Panc1 (cell line): Measurements from ENCODE around the gene CNMD. TPM values are rescaled to one million over a fixed set of nuclear protein-coding genes. Genes with fewer than 3 reads are reported as not detected.

Experiments used
- ATAC-seq: fragments of 200-7000 bp; cut with Tn5 transposase; 2 replicates; pipeline ENCODE4 v1.9.1; 2020; ENCODE audit warnings: mild to moderate bottlenecking, moderate library complexity
- BruUV-seq: library from RNA; stranded (reverse); fragments of 400-500 nt; replicated peaks from 2 replicates; lab custom pipeline; 2021; lab: Mats Ljungman, UMichigan
- CTCF ChIA-PET: fragments of 300-600 bp; sonication (Branson Sonifier 250); formaldehyde crosslinking; loops from one replicate; lab custom pipeline; 2022; ENCODE audit warnings: antibody characterized with exemption; lab: Charles Lee
- POLR2A ChIA-PET: fragments of 300-600 bp; sonication (Branson Sonifier 250); formaldehyde crosslinking; loops from one replicate; lab custom pipeline; 2022; ENCODE audit warnings: antibody characterized with exemption; lab: Charles Lee
- DNase-seq: peaks from one replicate; pipeline ENCODE4 v3.0.0-alpha.2; 2010; ENCODE audit warnings: low read depth, low spot score
- H3K27ac ChIP-seq: 2 replicates; pipeline ENCODE4 v1.5.1; 2011; ENCODE audit warnings: mild to moderate bottlenecking, low read length, inconsistent platforms
- H3K27me3 ChIP-seq: fragments of 200-500 bp; sonication (Bioruptor generic); 2 replicates; pipeline ENCODE4 v1.6.0; 2014; ENCODE audit warnings: low read length, inconsistent platforms; ENCODE audit not compliant: control insufficient read depth, insufficient read depth
- H3K36me3 ChIP-seq: fragments of 200-500 bp; sonication (Bioruptor generic); 2 replicates; pipeline ENCODE4 v1.5.1; 2014; ENCODE audit warnings: inconsistent platforms, mild to moderate bottlenecking, low read length, moderate library complexity; ENCODE audit not compliant: control insufficient read depth, insufficient read depth
- H3K4me1 ChIP-seq: 2 replicates; pipeline ENCODE4 v1.5.1; 2011; ENCODE audit warnings: inconsistent platforms, mild to moderate bottlenecking, low read length, moderate library complexity; ENCODE audit not compliant: control insufficient read depth, insufficient read depth
- H3K4me3 ChIP-seq, 2 experiments: 2 replicates each; pipeline ENCODE4 v1.5.1; 2011 to 2012; ENCODE audit warnings: low read depth in 2 of 2, low read length in 2 of 2, mild to moderate bottlenecking in 2 of 2, inconsistent platforms in 1 of 2, moderate library complexity in 1 of 2
- H3K9me3 ChIP-seq: fragments of 200-500 bp; sonication (Bioruptor generic); 2 replicates; pipeline ENCODE4 v1.5.1; 2014; ENCODE audit warnings: low read depth, mild to moderate bottlenecking, inconsistent platforms, low read length, moderate library complexity; ENCODE audit not compliant: control insufficient read depth, insufficient read depth
- POLR2AphosphoS5 ChIP-seq: IDR thresholded peaks from 2 replicates; pipeline ENCODE4 v1.6.1; 2012; ENCODE audit warnings: mild to moderate bottlenecking, low read depth, low read length, moderate library complexity
- SIN3A ChIP-seq: IDR thresholded peaks from 2 replicates; pipeline ENCODE4 v1.6.1; 2012; ENCODE audit warnings: low read depth, mild to moderate bottlenecking, low read length, moderate library complexity, borderline replicate concordance; ENCODE audit not compliant: insufficient read depth
- TCF7L2 ChIP-seq: IDR thresholded peaks from 2 replicates; pipeline ENCODE4 v1.6.1; 2011; ENCODE audit warnings: mild to moderate bottlenecking, low read depth, low read length, inconsistent platforms
- in situ Hi-C: cut with HindIII; loops from 2 replicates; pipeline ENCODE4 v1.10.0; 2016; ENCODE audit warnings: low sequenced_read_pairs, low pct_unique_long_range_greater_than_20kb
- intact Hi-C: fragments of 100-400 bp; cut with micrococcal nuclease; formaldehyde crosslinking; loops from one replicate; pipeline ENCODE4 v1.10.0; 2022; ENCODE audit not compliant: unreplicated experiment
- total RNA-seq: library from RNA; stranded (reverse); gene quantifications from one replicate; pipeline ENCODE4 v1.2.1, GENCODE V29; 2021; ENCODE audit not compliant: unreplicated experiment
- TF ChIP-seq, protein P1 (sequence below), 2 experiments: IDR thresholded peaks; 2 replicates each; pipeline ENCODE4 v1.6.1; 2011 to 2012; ENCODE audit warnings: low read depth in 2 of 2, control low read depth in 1 of 2, low read length in 1 of 2, mild to moderate bottlenecking in 1 of 2, moderate library complexity in 1 of 2; ENCODE audit not compliant: insufficient read depth in 1 of 2
- TF ChIP-seq, protein P2 (sequence below): fragments of 450-650 bp; IDR thresholded peaks from 2 replicates; pipeline ENCODE4 v1.5.1; 2017; ENCODE audit warnings: mild to moderate bottlenecking

The CNMD gene
- total RNA-seq, 1 experiment from 2014 or later = not detected

DNA sequence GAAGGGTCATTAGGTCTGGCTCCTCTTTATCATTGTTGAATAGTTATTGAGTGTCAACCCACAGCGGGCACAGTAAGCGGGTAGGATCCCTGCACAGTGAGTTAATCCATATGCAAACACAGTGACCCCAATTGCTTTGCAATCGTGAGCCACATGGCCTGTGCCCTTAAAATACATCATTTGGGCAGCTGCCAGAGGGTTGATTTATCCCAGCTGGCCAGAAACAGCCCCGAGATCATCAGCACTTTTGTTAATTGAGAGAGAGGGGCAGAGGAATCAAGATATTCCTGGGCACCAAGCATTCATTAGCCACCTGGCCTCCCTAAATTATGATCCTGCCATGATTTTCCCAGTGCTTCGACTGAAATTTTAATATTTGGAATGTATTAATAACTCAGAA is 9.8 kb upstream of the CNMD start:
- no peaks in the 10 kb centered on the region for H3K9me3 ChIP-seq
- ChIA-PET POLR2A (no interaction called here), CTCF (no interaction called here)
- no TSS peak for BruUV-seq
- H3K4me1 ChIP-seq = no peaks in the 10 kb centered on the region
- H3K27ac ChIP-seq = no peak overlapping the region
- ATAC-seq (no peak), DNase-seq (no peak)
- in situ Hi-C loops = no loop called here
- no peak overlapping the region for H3K4me3 ChIP-seq
- H3K36me3 ChIP-seq = no peaks in the 10 kb centered on the region
- intact Hi-C loops = no loop called here
- TF ChIP-seq, protein P1, sequence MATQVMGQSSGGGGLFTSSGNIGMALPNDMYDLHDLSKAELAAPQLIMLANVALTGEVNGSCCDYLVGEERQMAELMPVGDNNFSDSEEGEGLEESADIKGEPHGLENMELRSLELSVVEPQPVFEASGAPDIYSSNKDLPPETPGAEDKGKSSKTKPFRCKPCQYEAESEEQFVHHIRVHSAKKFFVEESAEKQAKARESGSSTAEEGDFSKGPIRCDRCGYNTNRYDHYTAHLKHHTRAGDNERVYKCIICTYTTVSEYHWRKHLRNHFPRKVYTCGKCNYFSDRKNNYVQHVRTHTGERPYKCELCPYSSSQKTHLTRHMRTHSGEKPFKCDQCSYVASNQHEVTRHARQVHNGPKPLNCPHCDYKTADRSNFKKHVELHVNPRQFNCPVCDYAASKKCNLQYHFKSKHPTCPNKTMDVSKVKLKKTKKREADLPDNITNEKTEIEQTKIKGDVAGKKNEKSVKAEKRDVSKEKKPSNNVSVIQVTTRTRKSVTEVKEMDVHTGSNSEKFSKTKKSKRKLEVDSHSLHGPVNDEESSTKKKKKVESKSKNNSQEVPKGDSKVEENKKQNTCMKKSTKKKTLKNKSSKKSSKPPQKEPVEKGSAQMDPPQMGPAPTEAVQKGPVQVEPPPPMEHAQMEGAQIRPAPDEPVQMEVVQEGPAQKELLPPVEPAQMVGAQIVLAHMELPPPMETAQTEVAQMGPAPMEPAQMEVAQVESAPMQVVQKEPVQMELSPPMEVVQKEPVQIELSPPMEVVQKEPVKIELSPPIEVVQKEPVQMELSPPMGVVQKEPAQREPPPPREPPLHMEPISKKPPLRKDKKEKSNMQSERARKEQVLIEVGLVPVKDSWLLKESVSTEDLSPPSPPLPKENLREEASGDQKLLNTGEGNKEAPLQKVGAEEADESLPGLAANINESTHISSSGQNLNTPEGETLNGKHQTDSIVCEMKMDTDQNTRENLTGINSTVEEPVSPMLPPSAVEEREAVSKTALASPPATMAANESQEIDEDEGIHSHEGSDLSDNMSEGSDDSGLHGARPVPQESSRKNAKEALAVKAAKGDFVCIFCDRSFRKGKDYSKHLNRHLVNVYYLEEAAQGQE (IDR thresholded peaks at IDR 0.05; ENCODE audit: insufficient read depth in 1 of 2, low read depth in 2 of 2, low read length in 1 of 2) = no peak
- TF ChIP-seq, protein P2, sequence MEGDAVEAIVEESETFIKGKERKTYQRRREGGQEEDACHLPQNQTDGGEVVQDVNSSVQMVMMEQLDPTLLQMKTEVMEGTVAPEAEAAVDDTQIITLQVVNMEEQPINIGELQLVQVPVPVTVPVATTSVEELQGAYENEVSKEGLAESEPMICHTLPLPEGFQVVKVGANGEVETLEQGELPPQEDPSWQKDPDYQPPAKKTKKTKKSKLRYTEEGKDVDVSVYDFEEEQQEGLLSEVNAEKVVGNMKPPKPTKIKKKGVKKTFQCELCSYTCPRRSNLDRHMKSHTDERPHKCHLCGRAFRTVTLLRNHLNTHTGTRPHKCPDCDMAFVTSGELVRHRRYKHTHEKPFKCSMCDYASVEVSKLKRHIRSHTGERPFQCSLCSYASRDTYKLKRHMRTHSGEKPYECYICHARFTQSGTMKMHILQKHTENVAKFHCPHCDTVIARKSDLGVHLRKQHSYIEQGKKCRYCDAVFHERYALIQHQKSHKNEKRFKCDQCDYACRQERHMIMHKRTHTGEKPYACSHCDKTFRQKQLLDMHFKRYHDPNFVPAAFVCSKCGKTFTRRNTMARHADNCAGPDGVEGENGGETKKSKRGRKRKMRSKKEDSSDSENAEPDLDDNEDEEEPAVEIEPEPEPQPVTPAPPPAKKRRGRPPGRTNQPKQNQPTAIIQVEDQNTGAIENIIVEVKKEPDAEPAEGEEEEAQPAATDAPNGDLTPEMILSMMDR = no peak
- TF ChIP-seq TCF7L2 (no peak), SIN3A (no peak), POLR2AphosphoS5 (no peak)
- H3K27me3 ChIP-seq = no peaks in the 10 kb centered on the region

GRCh38 chr13:52746141-52746540 is 6.5 kb upstream of the CNMD start:
- no peak overlapping the region for H3K4me3 ChIP-seq
- TF ChIP-seq, protein P2 = no peak
- TF ChIP-seq POLR2AphosphoS5 = no peak
- TF ChIP-seq, protein P1 (IDR thresholded peaks at IDR 0.05; ENCODE audit: insufficient read depth in 1 of 2, low read depth in 2 of 2, low read length in 1 of 2) = no peak
- no peak for TF ChIP-seq TCF7L2
- no peak for TF ChIP-seq SIN3A
- no peaks in the 10 kb centered on the region for H3K9me3 ChIP-seq
- H3K27me3 ChIP-seq = no peaks in the 10 kb centered on the region
- ChIA-PET CTCF (no interaction called here), POLR2A (no interaction called here)
- no peak overlapping the region for H3K27ac ChIP-seq
- H3K4me1 ChIP-seq = no peaks in the 10 kb centered on the region
- DNase-seq (no peak), ATAC-seq (no peak)
- BruUV-seq = no TSS peak
- in situ Hi-C loops = no loop called here
- H3K36me3 ChIP-seq = no peaks in the 10 kb centered on the region
- intact Hi-C loops = no loop called here
